ENCODE data around the gene ZNF74. TPM values are rescaled to one million over a fixed set of nuclear protein-coding genes. Genes with fewer than 3 reads are reported as not detected.

ZNF74 gene
- total and polyA plus RNA-seq, 7 donors: 1.4 to 18.8 (median 11.4) TPM

DNA sequence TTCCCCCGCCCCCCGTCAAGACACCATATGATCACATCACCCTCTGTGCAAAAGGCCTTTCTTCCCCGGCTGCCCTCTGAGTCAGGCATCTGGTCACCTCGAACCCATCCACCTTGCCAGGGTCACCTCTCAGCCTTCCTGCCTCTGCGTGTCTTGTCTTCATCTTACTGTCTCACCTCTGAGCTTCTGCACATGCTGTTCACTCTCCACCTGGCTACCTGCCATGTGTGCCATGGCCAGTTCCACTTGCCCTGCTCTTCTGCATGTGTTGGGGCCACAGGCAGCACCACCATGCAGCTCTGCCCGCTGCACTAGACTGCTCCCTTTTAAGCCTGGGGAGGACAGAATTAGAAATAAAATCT lies 9.8 kb downstream of the ZNF74 start:
- Histone ChIP-seq H3K4me3 (no peak overlapping the region), H3K27ac (no peak overlapping the region), H3K36me3 (peaks cover 9 to 66% (median 24%) of the 10 kb centered on the region in 4 donors), H3K9me3 (no peaks in the 10 kb centered on the region), H3K4me1 (no peaks in the 10 kb centered on the region), H3K27me3 (no peaks in the 10 kb centered on the region)
- intact Hi-C loops (cut with DNase I): no loop called here
- TF ChIP-seq POLR2A (IDR thresholded peaks at IDR 0.05) (no peak), EP300 (IDR thresholded peaks at IDR 0.05) (no peak)
- TF ChIP-seq, protein P1, sequence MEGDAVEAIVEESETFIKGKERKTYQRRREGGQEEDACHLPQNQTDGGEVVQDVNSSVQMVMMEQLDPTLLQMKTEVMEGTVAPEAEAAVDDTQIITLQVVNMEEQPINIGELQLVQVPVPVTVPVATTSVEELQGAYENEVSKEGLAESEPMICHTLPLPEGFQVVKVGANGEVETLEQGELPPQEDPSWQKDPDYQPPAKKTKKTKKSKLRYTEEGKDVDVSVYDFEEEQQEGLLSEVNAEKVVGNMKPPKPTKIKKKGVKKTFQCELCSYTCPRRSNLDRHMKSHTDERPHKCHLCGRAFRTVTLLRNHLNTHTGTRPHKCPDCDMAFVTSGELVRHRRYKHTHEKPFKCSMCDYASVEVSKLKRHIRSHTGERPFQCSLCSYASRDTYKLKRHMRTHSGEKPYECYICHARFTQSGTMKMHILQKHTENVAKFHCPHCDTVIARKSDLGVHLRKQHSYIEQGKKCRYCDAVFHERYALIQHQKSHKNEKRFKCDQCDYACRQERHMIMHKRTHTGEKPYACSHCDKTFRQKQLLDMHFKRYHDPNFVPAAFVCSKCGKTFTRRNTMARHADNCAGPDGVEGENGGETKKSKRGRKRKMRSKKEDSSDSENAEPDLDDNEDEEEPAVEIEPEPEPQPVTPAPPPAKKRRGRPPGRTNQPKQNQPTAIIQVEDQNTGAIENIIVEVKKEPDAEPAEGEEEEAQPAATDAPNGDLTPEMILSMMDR (IDR thresholded peaks at IDR 0.05): no peak
- WGBS, 2 donors: 96 to 97% methylated on average over 6 of the region's 6 CpGs
- no peak for DNase-seq

DNA sequence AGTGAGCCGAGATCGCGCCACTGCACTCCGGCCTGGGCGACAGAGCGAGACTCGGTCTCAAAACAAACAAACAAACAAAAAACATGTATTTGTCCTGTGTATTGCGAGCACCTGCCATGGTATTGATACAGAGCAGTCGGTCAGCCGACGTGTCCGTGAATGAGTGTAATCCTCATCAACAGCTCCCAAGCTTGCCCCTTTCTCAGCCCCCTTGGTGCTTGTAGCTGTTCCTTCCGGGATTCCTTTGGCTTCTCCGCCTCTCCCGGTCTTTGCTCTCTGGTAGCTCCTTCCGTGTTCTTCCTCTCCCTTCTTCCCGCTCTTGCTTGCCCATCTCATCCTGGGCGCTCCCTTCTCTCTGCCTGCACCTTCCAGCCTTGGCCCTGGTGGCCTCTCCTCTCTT lies 10.9 kb downstream of the ZNF74 start:
- intact Hi-C loops (cut with DNase I): no loop called here
- Histone ChIP-seq H3K27ac (no peak overlapping the region), H3K27me3 (no peaks in the 10 kb centered on the region), H3K4me3 (no peak overlapping the region), H3K4me1 (no peaks in the 10 kb centered on the region), H3K36me3 (peaks cover 9 to 66% (median 24%) of the 10 kb centered on the region in 4 donors), H3K9me3 (no peaks in the 10 kb centered on the region)
- TF ChIP-seq EP300 (IDR thresholded peaks at IDR 0.05) (no peak), POLR2A (IDR thresholded peaks at IDR 0.05) (no peak), POLR2AphosphoS5 (IDR thresholded peaks at IDR 0.05) (no peak)
- TF ChIP-seq, protein P1 (IDR thresholded peaks at IDR 0.05): no peak
- WGBS, 2 donors: 95 to 96% methylated on average over 18 of the region's 18 CpGs
- DNase-seq: no peak

DNA sequence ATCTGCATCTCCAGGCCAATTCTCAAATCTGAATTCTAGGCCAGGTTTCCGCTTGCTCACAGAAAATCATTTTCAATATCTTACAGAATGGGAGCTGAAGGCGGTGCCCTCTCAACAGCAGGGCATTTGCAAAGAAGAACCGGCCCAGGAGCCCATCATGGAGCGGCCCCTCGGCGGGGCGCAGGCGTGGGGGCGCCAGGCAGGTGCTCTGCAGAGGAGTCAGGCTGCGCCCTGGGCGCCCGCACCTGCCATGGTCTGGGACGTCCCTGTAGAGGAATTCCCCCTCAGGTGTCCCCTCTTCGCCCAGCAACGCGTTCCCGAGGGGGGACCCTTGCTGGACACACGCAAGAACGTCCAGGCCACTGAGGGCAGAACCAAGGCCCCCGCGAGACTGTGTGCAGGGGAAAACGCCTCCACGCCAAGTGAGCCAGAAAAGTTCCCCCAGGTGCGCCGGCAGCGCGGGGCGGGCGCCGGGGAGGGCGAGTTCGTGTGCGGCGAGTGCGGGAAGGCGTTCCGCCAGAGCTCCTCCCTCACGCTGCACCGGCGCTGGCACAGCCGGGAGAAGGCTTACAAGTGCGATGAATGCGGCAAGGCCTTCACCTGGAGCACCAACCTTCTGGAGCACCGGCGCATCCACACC lies 11.5 kb downstream of the ZNF74 start:
- 96 to 97% methylated on average over 45 of the region's 45 CpGs for WGBS, 2 donors
- DNase-seq: no peak
- Histone ChIP-seq H3K9me3 (no peaks in the 10 kb centered on the region), H3K4me1 (no peaks in the 10 kb centered on the region), H3K4me3 (no peak overlapping the region), H3K36me3 (peaks cover 9 to 66% (median 24%) of the 10 kb centered on the region in 4 donors), H3K27ac (no peak overlapping the region), H3K27me3 (no peaks in the 10 kb centered on the region)
- no peak for TF ChIP-seq POLR2AphosphoS5 (IDR thresholded peaks at IDR 0.05)
- intact Hi-C loops (cut with DNase I): no loop called here

DNA sequence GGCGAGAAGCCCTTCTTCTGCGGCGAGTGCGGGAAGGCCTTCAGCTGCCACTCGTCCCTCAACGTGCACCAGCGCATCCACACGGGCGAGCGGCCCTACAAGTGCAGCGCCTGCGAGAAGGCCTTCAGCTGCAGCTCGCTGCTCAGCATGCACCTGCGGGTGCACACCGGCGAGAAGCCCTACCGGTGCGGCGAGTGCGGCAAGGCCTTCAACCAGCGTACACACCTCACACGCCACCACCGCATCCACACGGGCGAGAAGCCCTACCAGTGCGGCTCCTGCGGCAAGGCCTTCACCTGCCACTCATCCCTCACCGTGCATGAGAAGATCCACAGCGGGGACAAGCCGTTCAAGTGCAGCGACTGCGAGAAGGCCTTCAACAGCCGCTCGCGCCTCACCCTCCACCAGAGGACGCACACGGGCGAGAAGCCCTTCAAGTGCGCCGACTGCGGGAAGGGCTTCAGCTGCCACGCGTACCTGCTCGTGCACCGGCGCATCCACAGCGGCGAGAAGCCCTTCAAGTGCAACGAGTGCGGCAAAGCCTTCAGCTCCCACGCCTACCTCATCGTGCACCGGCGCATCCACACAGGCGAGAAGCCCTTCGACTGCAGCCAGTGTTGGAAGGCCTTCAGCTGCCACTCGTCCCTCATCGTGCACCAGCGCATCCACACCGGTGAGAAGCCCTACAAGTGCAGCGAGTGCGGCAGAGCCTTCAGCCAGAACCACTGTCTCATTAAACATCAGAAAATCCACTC lies 12.2 kb downstream of the ZNF74 start:
- Histone ChIP-seq H3K36me3 (peaks cover 9 to 59% (median 22%) of the 10 kb centered on the region in 4 donors), H3K27me3 (no peaks in the 10 kb centered on the region), H3K27ac (no peak overlapping the region), H3K4me3 (no peak overlapping the region), H3K9me3 (no peaks in the 10 kb centered on the region), H3K4me1 (no peaks in the 10 kb centered on the region)
- DNase-seq: no peak
- TF ChIP-seq, protein P1 (IDR thresholded peaks at IDR 0.05): no peak
- TF ChIP-seq POLR2A (IDR thresholded peaks at IDR 0.05): no peak
- no peak for TF ChIP-seq POLR2AphosphoS5 (IDR thresholded peaks at IDR 0.05)
- TF ChIP-seq EP300 (IDR thresholded peaks at IDR 0.05): no peak
- 94 to 97% methylated on average over 62 of the region's 62 CpGs for WGBS, 2 donors
- intact Hi-C loops (cut with DNase I): no loop called here

DNA sequence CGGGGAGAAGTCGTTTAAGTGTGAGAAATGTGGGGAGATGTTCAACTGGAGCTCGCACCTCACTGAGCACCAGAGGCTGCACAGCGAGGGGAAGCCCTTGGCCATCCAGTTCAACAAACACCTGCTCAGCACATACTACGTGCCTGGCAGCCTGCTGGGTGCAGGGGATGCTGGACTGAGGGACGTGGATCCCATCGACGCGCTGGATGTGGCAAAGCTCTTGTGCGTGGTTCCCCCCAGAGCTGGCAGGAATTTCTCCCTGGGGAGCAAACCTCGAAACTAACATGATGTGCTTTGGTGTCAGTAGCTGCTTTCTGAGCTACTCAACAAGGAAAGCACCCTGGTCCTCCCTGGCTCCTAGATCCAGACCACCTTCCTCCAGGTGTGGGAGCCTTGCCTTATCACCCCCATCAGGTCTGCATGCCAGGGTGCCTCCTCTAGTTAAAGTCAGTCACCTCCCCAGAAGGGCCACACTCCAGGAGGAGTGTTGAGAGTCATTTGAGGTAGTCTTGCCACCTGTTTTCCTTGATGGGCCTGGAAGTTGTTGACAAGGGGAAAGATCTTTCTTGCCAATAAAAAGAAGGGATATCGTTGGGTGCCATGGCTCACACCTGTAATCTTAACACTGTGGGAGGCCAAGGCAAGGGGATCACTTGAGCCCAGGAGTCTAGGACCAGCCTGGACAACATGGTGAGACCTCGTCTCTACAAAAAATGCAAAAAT lies 12.9 kb downstream of the ZNF74 start:
- no peak for DNase-seq
- intact Hi-C loops (cut with DNase I): no loop called here
- H3K27ac ChIP-seq: no peak overlapping the region
- no peaks in the 10 kb centered on the region for H3K4me1 ChIP-seq
- WGBS, 2 donors: 83 to 93% methylated on average over 13 of the region's 13 CpGs
- no peak overlapping the region for H3K4me3 ChIP-seq
- no peaks in the 10 kb centered on the region for H3K9me3 ChIP-seq
- peaks cover 9 to 55% (median 18%) of the 10 kb centered on the region in 4 donors for H3K36me3 ChIP-seq
- no peaks in the 10 kb centered on the region for H3K27me3 ChIP-seq
- no peak for TF ChIP-seq EP300 (IDR thresholded peaks at IDR 0.05)
- TF ChIP-seq, protein P1 (IDR thresholded peaks at IDR 0.05): no peak
- TF ChIP-seq POLR2AphosphoS5 (IDR thresholded peaks at IDR 0.05): no peak
- no peak for TF ChIP-seq POLR2A (IDR thresholded peaks at IDR 0.05)

Measured in sigmoid colon (tissue), 7 donors.